SK-N-SH treated with all-trans-retinoic acid at 6 μM for 48 hours (cell line): ENCODE measurements around the gene AKT2.

ENCODE experiments used
- ATAC-seq: fragments of 200-7000 bp; cut with Tn5 transposase; 3 replicates; pipeline ENCODE4 v1.9.1; 2020; ENCODE audit warnings: mild to moderate bottlenecking, moderate library complexity
- BACH2 ChIP-seq: fragments of 250-450 bp; sonication (Bioruptor Pico); IDR thresholded peaks from 2 replicates; pipeline ENCODE4 v1.9.0; 2021; ENCODE audit warnings: mild to moderate bottlenecking, borderline replicate concordance
- CSDC2 ChIP-seq: fragments of 250-450 bp; sonication (Bioruptor Pico); IDR thresholded peaks from 2 replicates; pipeline ENCODE4 v1.5.0; 2020; ENCODE audit warnings: mild to moderate bottlenecking, moderate library complexity
- CSRNP3 ChIP-seq: fragments of 250-450 bp; sonication (Bioruptor Pico); IDR thresholded peaks from 2 replicates; pipeline ENCODE4 v1.5.1; 2021; ENCODE audit warnings: mild to moderate bottlenecking, moderate library complexity
- ESRRG ChIP-seq: fragments of 250-450 bp; sonication (Bioruptor Pico); IDR thresholded peaks from 2 replicates; pipeline ENCODE4 v1.6.1; 2021; ENCODE audit warnings: mild to moderate bottlenecking
- ISL1 ChIP-seq: fragments of 250-450 bp; sonication (Bioruptor Pico); IDR thresholded peaks from 2 replicates; pipeline ENCODE4 v2.1.2; 2022; ENCODE audit warnings: mild to moderate bottlenecking, moderate library complexity
- OSR1 ChIP-seq: fragments of 250-450 bp; sonication (Bioruptor Pico); IDR thresholded peaks from 2 replicates; pipeline ENCODE4 v1.8.0; 2022; ENCODE audit warnings: moderate library complexity, mild to moderate bottlenecking, inconsistent platforms
- PPARA ChIP-seq: fragments of 250-450 bp; sonication (Bioruptor Pico); IDR thresholded peaks from 2 replicates; pipeline ENCODE4 v1.5.0; 2020; ENCODE audit warnings: mild to moderate bottlenecking, borderline replicate concordance
- RARB ChIP-seq: fragments of 250-450 bp; sonication (Bioruptor Pico); IDR thresholded peaks from 2 replicates; pipeline ENCODE4 v1.8.0; 2021; ENCODE audit warnings: mild to moderate bottlenecking, moderate library complexity
- SNAI2 ChIP-seq: fragments of 250-450 bp; sonication (Bioruptor Pico); IDR thresholded peaks from 2 replicates; pipeline ENCODE4 v1.5.0; 2020; ENCODE audit warnings: mild to moderate bottlenecking, moderate library complexity
- TCF4 ChIP-seq: fragments of 250-450 bp; sonication (Bioruptor Pico); IDR thresholded peaks from 2 replicates; pipeline ENCODE4 v1.8.0; 2021; ENCODE audit warnings: mild to moderate bottlenecking, moderate library complexity, borderline replicate concordance
- TOX ChIP-seq: fragments of 250-450 bp; sonication (Bioruptor Pico); IDR thresholded peaks from 2 replicates; pipeline ENCODE4 v1.8.0; 2021; ENCODE audit warnings: mild to moderate bottlenecking, moderate library complexity, borderline replicate concordance
- TSHZ2 ChIP-seq: fragments of 250-450 bp; sonication (Bioruptor Pico); IDR thresholded peaks from 2 replicates; pipeline ENCODE4 v1.5.0; 2020; ENCODE audit warnings: mild to moderate bottlenecking, moderate library complexity
- ZC3H10 ChIP-seq: fragments of 250-450 bp; sonication (Bioruptor Pico); IDR thresholded peaks from 2 replicates; pipeline ENCODE4 v1.5.1; 2021; ENCODE audit warnings: mild to moderate bottlenecking, moderate library complexity
- ZFP3 ChIP-seq: fragments of 250-450 bp; sonication (Bioruptor Pico); IDR thresholded peaks from 2 replicates; pipeline ENCODE4 v1.5.0; 2020; ENCODE audit warnings: mild to moderate bottlenecking, moderate library complexity
- ZNF565 ChIP-seq: fragments of 450-650 bp; formaldehyde crosslinking; conservative IDR thresholded peaks from 2 replicates; pipeline ENCODE4 v1.5.0; 2020; ENCODE audit warnings: low read depth, mild to moderate bottlenecking, moderate library complexity
- ZNF70 ChIP-seq: fragments of 450-650 bp; formaldehyde crosslinking; IDR thresholded peaks from 2 replicates; pipeline ENCODE4 v1.5.0; 2020; ENCODE audit warnings: mild to moderate bottlenecking, moderate library complexity
- TF ChIP-seq, protein P1 (sequence below): fragments of 250-450 bp; sonication (Bioruptor Pico); IDR thresholded peaks from 2 replicates; pipeline ENCODE4 v1.5.1; 2020; ENCODE audit warnings: low read depth, mild to moderate bottlenecking, moderate library complexity
- TF ChIP-seq, protein P2 (sequence below): fragments of 250-450 bp; sonication (Bioruptor Pico); IDR thresholded peaks from 2 replicates; pipeline ENCODE4 v1.8.0; 2021; ENCODE audit warnings: low read depth, mild to moderate bottlenecking, moderate library complexity, borderline replicate concordance

The AKT2 gene

DNA sequence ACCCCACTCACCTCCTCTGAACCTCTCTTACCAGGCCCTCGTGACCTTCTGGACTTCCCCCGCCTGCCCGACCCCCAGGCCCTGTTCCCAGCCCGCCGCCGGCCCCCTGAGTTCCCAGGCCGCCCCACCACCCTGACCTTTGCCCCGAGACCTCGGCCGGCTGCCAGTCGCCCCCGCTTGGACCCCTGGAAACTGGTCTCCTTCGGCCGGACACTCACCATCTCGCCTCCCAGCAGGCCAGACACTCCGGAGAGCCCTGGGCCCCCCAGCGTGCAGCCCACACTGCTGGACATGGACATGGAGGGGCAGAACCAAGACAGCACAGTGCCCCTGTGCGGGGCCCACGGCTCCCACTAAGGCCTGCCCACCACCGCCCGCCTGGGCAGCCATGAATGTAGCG is 70.2 kb downstream of the AKT2 start (continued):
- TF ChIP-seq CSRNP3 (CRISPR knock-in tag) (no peak), ZC3H10 (CRISPR knock-in tag) (no peak), ZNF70 (CRISPR knock-in tag) (no peak), CSDC2 (CRISPR knock-in tag) (no peak)

DNA sequence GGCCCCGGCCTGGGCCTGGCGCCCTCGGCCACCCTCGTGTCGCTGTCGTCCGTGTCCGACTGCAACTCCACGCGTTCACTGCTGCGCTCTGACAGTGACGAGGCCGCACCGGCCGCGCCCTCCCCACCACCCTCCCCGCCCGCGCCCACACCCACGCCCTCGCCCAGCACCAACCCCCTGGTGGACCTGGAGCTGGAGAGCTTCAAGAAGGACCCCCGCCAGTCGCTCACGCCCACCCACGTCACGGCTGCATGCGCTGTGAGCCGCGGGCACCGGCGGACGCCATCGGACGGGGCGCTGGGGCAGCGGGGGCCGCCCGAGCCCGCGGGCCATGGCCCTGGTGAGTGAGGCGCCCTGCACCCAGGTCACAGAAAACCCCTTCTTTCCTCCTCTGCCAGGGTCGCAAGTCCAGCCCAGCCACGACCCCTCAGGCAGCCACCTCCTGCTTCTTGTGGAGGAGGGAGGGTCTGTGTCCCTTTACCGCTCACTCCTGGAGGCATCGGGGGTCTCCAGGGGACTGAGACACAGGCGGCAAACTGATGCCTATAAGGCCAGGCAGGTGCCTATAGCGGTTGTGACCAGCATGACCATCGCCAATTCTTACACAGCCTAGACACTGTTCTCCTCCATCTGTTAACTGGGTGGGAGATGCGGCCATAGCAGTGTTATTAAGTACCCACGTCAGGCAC is 71.1 kb downstream of the AKT2 start:
- no peak for ATAC-seq
- TF ChIP-seq RARB (CRISPR knock-in tag) (no peak), SNAI2 (CRISPR knock-in tag) (no peak), ZNF565 (CRISPR knock-in tag) (no peak)

DNA sequence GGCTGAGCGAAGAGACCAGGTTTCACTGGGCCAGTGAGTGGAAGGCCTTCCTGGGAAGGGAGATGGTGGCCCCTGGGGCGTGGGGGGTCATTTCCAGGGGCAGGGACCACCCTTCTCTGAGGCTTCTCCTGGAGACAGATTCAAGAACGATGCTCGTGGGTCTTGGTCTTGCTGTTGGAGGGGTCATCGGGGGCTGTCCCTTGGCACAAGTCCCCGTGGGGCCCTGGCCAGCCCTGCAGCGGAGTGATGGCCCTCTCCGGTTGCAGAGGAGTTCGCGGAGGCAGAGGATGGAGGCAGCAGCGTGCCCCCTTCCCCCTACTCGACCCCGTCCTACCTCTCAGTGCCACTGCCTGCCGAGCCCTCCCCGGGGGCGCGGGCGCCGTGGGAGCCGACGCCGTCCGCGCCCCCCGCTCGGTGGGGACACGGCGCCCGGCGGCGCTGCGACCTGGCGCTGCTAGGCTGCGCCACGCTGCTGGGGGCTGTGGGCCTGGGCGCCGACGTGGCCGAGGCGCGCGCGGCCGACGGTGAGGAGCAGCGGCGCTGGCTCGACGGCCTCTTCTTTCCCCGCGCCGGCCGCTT is 71.8 kb downstream of the AKT2 start:
- no peak for ATAC-seq
- TF ChIP-seq ZFP3 (CRISPR knock-in tag) (0 out of 2 replicates have a peak, but pooled peaks have one; percentile 34), OSR1 (CRISPR knock-in tag) (no peak)

DNA sequence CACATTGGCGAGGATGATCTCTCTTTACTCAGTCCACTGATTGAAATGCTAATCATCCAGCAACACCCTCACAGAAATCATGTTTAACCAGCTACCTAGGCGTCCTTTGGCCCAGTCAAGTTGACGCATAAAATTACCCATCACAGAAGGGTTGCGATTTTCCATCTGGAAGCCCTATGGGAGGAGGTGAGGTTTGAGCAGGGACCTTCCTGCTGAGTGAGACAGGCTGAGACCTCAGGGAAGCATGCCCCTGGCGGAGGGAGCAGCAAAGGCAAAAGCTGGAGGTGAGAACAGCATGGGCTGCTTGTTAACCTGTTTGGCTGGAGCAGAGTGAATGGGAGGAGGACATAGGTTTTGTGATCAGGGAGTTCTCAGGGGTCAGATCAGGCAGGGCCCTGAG is 74.3 kb downstream of the AKT2 start:
- TF ChIP-seq, protein P1, sequence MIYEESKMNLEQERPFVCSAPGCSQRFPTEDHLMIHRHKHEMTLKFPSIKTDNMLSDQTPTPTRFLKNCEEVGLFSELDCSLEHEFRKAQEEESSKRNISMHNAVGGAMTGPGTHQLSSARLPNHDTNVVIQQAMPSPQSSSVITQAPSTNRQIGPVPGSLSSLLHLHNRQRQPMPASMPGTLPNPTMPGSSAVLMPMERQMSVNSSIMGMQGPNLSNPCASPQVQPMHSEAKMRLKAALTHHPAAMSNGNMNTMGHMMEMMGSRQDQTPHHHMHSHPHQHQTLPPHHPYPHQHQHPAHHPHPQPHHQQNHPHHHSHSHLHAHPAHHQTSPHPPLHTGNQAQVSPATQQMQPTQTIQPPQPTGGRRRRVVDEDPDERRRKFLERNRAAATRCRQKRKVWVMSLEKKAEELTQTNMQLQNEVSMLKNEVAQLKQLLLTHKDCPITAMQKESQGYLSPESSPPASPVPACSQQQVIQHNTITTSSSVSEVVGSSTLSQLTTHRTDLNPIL (CRISPR knock-in tag) = no peak
- no peak for TF ChIP-seq PPARA (CRISPR knock-in tag)
- no peak for TF ChIP-seq ISL1 (CRISPR knock-in tag)
- no peak for TF ChIP-seq SNAI2 (CRISPR knock-in tag)
- TF ChIP-seq, protein P2, sequence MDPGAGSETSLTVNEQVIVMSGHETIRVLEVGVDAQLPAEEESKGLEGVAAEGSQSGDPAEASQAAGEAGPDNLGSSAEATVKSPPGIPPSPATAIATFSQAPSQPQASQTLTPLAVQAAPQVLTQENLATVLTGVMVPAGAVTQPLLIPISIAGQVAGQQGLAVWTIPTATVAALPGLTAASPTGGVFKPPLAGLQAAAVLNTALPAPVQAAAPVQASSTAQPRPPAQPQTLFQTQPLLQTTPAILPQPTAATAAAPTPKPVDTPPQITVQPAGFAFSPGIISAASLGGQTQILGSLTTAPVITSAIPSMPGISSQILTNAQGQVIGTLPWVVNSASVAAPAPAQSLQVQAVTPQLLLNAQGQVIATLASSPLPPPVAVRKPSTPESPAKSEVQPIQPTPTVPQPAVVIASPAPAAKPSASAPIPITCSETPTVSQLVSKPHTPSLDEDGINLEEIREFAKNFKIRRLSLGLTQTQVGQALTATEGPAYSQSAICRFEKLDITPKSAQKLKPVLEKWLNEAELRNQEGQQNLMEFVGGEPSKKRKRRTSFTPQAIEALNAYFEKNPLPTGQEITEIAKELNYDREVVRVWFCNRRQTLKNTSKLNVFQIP (CRISPR knock-in tag) = no peak
- no peak for TF ChIP-seq BACH2 (CRISPR knock-in tag)
- no peak for TF ChIP-seq ZNF565 (CRISPR knock-in tag)
- no peak for TF ChIP-seq ESRRG
- no peak for TF ChIP-seq OSR1 (CRISPR knock-in tag)
- ATAC-seq = no peak

GRCh38 chr19:40208602-40209001 is 76.5 kb downstream of the AKT2 start:
- TF ChIP-seq TOX (CRISPR knock-in tag) = no peak
- no peak for TF ChIP-seq TSHZ2 (CRISPR knock-in tag)
- no peak for TF ChIP-seq ZFP3 (CRISPR knock-in tag)
- no peak for TF ChIP-seq SNAI2 (CRISPR knock-in tag)
- TF ChIP-seq TCF4 (CRISPR knock-in tag) = no peak
- TF ChIP-seq RARB (CRISPR knock-in tag) = no peak
- no peak for TF ChIP-seq ZNF565 (CRISPR knock-in tag)
- no peak for ATAC-seq
